ENCODE results near the gene MED13.
"Not testable (repeated sequence)": the region's sequence is repeated elsewhere in the genome, so short reads cannot be mapped to it uniquely, and the experiment has no call there.

The MED13 gene

DNA sequence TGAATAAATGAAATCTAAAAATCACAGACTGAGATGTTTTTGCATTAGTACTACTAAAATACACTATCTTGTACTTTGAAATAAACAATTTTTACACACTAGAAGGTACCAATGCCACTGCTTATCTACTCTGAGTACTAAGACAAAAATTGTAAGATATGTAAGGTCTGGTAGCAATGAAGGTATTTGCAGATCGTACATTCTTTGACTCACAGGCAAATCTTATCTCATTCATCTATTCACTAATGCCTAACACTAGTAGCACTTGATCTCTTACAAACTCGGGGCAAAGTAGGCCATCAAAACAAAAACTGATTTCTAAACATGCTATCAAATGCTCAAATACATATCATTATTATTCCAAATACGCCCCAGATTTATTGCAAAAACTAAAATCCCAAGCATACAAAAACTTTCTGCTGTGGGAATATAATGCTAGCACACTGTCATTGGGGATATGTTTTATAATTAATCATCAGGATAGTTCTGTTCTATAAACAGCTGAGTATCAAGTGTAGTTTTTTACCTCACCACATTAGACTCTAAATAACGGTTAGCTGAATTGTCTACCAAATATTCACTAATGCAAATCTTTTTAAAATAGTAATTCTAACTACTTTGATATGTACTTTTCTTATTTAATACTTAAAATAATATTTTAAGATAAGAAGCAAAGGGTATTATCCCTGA lies 68.0 kb downstream of the MED13 start:
- DNase-seq, result no peak

DNA sequence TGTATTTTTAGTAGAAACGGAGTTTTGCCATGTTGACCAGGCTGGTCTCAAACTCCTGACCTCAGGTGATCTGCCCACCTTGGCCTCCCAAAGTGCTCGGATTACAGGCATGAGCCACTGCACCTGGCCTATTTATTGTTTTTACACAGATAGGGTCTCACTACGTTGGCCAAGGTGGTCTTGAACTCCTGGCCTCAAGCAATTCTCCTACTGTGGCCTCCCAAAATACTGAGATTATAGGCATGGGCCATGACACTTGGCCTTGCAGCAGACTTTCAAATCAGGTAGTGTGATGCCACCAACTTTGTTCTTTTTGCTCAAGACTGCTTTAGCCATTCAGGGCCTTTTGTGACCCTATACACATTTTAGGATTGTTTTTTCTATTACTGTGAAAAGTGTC lies 75.6 kb downstream of the MED13 start:
- DNase-seq, result no peak

DNA sequence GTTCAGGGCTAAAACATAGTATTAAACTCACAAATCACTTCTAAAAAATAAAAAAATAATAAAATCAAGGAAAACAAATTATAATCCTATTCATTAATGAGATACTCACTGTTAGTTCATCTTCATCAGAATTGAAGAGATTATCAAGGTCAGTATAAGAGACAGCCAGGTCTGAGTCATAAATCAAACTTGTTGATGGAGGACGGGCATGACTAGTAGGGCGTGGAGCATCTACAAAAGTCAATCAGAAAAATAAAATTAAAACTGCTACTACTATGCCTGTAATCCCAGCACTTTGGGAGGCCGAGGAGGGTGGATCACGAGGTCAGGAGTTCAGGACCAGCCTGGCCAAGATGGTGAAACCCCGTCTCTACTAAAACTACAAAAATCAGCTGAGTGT lies 78.2 kb downstream of the MED13 start:
- DNase-seq, result no peak

DNA sequence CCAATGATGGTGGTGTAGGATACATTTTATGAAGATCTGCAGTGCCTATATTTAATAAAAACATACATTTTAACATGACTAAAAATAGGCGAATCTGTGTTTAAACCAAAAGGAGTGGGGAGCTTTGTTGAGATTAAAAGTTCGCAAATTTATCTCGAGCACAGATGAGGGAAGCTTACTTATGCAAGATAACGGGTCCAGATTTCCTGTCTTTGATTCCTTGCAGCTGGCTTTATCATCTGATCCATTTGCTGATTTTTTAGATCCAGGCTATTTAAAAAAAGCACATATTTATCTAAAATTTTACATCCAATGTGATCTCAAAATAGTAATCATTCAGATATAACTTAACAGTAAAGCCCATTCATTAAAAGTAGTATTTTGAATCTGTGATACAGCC lies 80.3 kb downstream of the MED13 start:
- DNase-seq, result no peak

DNA sequence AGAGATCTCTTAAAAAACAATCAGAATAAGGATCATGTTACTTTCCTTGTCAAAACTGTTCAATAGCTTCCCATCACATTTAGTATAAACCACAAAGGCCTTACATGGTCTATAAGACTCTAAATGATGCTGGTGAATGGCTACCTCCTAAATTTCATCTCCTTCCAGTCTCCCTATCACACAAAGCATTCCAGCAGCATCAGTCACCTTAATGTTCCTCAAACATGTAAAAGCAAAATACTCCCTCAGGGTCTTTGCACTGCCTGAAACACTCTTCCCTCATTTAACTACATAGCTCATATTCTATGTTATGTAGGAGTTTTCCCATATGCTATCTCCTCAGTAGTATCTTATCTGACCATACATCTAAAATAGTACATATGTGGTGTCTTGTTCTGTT lies 83.8 kb downstream of the MED13 start:
- peak; percentile 51 for DNase-seq

DNA sequence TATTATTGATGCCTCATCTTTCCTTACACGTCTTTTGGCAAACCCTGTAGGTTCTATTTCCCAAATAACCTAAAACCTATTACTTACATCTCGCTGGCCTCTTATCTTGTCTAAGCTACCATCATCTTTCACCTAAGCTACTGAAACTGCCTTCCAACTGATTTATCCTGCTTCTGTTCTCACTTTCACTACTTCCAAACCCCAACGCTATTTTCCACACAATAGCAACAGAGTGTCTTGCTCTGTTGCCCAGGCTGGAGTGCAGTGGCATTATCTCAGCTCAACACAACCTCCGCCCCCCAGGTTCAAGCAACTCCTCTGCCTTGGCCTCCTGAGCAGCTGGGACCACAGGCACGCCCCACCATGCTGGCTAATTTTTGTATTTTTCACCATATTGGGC lies 84.5 kb downstream of the MED13 start:
- DNase-seq, result no peak

DNA sequence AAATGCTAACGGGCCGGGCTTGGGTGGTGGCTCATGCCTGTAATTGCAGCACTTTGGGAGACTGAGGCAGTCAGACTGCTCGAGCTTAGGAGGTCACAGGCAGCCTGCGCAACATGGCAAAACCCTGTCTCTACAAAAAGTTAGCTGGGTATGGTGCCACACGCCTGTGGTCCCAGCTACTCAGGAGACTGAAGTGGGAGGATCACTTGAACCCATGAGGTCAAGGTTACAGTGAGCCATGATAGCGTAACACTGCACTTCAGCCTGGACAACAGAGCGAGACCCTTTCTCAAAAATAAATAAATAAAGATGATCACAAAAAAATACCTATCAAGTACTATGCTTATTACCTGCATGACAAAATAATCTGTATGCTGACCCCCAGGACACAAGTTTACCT lies 91.0 kb downstream of the MED13 start:
- no peak for DNase-seq

DNA sequence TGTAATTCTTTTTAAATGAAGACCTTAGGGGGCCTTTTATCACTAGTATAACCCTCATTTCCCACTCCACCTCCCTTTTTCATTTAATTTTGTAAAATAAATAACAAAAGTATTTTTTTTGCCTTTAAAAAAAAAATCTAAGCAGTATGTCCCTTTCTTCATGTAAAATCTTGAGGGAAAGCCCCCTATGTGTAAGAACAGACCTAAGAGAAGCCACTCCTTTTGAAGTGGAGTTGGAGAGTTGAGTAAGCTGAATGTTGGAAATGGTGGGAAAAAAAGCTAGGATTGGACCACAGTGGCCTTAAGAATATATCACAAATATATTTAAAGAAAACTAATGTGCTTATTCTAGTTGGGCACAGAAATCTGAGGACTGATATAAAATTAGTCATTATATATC lies 92.8 kb downstream of the MED13 start:
- DNase-seq, result no peak

DNA sequence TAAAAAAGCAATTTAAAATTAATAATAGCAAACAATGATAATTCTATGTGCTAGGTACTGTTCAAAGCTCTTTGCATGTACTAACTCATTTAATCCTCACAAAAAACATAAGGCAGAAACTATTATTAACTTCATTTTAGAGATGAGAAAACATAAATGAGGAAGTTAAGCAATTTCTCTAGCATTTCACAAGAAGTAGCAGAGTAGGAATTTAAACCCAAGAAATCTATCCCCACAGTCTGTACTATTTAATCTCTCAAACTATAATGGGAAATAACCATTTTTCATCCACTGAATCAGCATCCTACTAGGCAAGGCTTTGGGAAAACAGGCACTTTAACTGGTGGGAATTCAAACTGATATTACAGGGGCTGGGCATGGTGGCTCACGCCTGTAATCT lies 95.0 kb downstream of the MED13 start:
- no peak for DNase-seq

DNA sequence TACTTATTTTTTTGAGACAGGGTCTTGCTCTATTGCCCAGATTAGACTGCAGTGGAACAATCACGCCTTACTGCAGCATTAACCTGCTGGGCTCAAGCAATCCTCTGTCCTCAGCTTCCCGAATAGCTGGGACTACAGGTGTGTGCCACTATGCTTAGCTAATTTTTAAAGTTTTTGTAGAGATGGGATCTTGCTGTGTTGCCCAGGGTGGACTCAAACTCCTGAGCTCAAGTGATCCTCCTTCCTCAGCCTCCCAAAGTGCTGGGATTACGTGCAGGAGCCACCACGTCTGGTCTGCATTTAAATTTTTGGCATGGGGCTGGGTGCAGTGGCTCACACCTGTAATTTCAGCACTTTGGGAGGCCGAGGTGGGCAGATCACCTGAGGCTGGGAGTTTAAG lies 96.3 kb downstream of the MED13 start:
- no peak for DNase-seq

DNA sequence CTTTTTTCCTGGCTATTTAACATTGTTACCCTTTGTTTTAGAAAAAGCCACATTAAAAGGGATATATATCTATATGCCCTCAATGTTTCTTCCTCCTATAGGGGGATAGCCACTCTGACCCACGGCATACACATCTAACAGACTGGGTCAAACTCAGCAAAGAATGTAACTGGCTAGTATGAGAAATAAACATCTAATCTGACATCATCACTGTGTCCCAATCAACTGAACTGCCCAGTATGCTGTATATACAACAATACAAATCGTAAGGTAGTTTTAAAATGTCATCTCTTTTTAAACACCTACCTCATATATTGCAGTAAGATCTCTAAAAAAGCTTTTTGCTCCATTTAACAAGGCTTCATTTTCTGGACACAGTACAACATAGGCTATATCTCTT lies 97.3 kb downstream of the MED13 start:
- DNase-seq, result no peak

DNA sequence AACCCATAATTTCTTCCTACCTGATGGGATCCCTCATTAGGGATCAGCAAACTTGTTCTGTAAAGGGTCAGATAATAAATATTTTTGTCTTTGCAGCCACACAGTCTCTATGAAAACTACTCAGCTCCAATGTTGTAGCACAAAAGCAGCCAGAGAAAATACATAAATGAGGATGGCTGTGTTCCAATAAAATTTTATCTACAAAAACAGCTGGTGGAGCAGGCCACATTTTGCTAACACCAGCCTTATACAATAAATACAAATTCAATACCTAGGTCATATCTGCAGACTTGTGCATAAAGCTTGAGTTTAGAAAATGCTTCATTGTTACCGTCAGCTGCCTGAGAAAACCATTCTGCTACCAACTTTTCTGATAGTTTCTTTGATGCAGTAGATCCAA lies 98.9 kb downstream of the MED13 start:
- DNase-seq, result no peak

DNA sequence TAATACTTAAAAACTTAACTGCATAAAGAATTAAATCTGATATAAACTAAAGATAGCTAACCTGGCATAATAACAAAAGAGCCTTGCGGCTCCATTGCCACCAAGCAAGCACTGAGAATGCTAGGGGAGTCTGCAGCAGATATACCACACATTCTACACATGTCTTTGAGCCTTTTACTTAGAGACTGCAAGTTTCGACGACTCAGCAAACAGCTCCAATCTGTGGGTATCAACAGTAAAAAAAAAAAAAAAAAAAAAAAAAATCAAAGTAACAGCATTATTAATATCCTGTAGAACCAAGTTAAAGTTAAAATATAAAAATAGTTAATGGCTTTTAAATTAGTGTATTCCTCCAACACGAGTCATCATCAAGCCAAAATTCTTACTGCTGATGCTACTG lies 109.5 kb downstream of the MED13 start:
- DNase-seq, result peak; percentile 8

DNA sequence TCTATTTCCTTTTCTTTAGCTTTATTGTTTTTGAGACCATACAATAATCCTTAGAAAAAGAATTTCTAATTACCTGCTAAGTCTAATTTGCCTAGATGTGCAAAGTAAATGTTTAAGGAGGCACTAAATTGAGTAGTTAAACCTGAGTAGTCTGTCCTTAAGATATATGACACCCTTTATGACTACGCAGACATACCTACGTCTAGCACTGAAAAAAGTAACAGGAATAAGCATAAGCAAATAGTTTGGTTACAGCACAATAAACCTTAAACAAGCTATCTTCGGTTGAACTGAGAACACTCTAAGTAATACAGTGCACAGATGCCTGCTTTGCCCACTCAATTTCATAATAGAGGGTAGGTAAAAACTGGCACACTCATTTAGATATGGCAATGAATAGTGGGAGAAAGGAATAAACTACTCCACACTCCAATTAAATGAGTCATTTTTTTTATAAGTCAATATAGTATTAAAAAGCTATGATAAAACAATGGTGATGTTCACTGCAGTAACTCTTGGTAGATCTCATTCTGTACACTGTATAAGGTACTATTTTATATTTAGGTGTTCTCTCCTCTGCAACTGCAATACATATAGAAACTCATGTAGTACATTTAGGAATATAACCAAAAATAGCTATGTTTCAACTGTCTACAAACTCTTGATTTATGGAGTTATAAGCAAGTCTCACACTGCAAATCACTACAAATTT lies 117.6 kb downstream of the MED13 start:
- DNase-seq, result no peak

DNA sequence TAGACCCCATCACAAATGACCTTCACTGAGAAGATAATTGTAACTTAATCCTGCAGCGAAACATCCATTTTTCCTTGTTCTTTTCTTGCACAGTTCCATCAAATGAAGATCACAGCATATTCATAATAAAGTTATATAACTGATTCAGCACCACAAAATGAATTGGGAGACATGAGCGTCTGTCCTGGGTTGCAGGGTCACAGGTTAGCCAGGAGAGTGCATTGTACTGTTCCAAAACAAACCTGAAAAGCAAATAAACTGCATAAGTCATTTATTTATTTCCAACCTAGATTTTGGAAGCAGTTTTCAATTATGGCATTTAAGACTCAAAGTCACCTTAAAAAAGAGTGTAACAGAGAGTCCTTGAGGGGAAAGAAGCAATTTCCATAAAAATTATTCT lies 118.7 kb downstream of the MED13 start:
- no peak for DNase-seq

DNA sequence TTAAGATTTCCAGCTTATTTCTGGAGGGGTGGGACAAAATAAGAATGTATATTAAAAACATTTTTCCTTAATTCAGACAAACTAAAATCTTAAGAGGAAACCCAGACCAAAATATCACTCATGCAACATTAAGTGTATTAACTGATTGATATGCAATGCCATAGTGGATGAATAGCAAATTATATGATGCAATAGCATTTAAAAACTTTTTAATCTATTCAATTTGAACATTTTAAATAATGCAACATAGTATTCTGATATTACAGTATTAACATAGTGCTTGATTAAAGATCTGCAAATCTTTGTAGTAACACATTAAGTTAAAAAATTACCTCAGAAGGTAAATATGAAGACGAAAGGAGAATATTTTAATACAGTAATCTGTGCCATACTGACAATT lies 122.0 kb downstream of the MED13 start:
- DNase-seq, result no peak

DNA sequence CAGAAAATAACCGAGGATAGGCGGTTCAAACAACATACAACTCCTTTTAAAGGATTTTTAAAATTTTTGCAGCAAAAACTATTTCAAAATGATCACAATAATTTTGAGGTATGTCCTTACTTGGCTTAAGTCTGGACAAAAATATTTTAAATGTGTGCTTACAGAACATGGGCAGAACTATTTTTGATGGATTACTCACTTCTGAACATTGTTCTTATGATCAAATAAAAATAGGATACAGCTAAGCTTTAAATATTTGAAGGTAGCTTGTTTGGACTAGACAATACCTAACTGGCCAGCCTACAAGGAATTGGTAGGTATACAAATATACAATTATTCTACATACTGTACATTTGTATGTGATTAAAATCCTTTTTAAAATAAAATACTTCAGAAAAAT lies 123.0 kb downstream of the MED13 start:
- no peak for DNase-seq

DNA sequence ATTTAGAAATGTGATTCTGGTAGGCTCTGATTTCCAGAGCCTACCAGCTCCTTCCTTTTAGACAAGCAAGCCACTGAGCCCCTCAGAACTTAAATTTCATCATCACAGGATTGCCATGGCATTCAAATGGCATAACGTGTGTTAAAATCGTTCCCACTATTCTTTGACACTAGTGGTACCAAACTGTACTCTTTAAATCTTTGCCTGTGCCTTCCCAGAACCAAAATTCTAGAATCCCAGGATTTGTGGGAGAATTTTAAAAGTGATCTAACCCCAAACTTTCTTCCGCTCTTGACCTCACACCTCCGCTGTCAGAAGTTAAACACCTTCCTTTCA lies 137.0 kb downstream of the MED13 start:
- DNase-seq, result no peak

DNA sequence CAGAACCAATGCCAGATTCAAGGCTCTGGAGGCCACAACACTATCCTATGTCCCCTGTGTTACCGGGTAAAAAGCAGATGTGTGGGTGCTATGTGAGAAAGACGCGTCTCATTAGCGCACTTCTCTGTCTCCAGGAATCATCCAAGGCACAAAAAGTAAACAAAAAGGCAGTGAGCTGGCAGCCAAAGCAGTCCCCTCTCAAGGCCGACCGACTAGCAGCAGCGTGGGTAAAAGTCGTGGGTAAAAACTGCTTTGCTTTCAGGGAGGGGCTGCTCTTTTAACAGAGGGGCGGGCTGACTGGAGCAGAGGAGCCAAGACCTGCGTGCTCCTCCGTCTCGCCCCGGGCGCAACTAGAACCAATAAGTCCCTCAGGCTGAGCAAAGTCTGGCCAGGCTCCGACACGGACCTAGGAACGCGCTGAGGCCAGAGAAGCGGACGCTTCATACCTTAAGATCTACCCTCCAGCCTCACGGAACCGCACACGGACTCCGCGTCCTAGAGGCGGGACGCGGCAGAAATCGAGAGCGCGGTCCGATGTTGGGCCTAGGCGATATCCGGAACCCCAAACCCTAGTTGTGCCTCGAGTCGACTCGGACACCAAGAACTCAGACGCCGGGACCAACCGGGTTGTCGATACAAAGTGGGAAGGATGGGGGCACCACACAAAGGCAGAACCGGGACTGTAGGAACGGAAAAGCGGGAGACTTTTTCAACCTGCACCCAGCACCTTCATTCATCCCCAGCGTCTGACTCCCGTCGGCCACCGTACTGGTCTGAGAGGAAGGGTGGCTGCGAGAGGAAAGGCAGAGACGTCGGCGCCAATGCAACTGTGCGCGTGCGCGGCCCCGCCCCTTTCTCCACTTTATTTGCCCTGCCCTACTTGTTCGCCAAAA lies 137.6 kb downstream of the MED13 start, which contains the start of gene INTS2:
Gene INTS2, minus strand, starts transcription at position 775 of the 893 bp plus-strand sequence. CDS start 1,338 bp downstream, outside the sequence.
- peak; percentile 98 for DNase-seq

DNA sequence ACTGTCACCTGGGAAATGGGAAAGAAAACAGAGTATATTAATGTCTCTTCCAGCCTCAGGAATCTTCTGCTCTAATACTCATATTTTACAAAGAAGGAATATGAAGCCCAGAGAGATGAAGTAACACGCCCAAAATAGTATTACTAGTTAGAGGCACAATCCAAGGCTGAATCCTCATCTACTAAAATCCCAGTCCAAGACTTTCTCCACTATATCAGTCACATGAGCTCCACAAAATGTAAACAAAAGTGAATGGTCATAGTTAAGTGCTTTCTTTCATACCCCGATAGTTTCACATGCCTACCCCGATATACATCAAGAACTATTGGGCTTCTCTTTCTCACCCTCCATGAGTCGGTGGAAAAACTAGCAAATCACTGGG lies 138.3 kb downstream of the MED13 start:
- DNase-seq, result peak; percentile 37

DNA sequence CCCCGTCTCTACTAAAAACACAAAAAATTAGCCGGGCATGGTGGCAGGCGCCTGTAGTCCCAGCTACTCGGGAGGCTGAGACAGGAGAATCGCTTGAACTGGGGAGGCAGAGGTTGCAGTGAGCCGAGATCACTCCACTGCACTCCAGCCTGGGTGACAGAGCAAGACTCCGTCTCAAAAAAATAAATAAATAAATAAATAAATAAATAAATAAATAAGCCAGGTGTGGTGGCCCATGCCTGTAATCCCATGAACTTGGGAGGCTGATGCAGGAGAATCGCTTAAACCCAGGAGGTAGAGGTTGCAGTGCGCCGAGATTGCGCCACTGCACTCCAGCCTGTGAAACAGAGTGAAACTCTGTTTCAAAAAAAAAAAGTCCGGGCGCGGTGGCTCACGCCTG lies 149.9 kb downstream of the MED13 start:
- not testable (repeated sequence) for DNase-seq

DNA sequence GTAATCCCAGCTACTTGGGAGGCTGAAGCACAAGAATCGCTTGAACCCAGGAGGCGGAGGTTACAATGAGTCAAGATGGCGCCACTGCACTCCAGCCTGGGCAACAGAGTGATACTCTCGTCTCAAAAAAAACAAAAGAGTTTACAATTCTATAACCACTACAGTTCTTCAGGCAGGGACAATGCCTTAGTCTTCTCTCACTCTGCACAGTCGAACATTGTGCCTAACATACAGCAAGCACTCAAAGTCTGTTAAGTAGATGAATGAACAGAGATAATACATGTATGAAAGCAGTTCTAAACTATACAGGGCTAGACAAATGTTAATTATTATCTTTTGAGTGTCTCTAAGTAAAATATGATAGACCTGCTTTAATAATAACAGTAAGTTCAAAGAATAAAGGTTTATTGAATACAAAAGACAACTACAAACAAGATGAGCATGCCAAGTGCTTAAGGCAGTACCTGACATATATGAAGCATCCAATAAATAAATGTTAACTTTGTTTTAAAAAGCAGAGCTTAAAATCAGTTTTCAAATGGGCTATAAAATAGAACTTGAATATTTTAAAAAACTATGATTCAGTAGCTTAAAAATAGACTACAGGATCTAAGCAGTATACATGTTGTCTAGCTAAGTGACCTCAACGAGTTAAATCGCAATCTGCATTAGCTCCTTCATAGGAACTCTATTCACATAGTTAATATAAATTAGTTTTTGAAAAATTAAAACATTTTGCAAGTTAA lies 156.6 kb downstream of the MED13 start:
- no peak for DNase-seq

DNA sequence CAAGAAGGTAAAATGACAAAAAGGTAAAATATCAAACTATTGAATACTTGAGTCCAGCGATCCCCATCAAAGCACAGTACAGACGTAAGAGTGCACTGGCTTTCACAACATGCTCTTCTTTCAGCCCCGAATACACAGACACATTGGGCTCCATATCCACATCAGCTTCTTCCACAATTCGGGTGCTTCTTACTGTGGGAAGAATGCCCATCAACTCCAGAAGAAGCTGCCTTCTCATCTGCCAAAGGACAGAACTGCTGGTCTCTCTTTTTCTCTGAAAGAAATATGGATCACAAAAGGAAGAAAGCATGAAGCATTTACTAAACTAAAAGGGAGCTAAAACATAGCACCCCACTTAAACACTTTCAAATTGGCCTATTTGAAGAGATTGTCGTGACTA lies 157.7 kb downstream of the MED13 start:
- no peak for DNase-seq

All from fibroblast of skin of back (primary cell).